K562 (cell line): ENCODE measurements around the gene TMEM185B. TPM values are rescaled to one million over a fixed set of nuclear protein-coding genes. Genes with fewer than 3 reads are reported as not detected.

ENCODE experiments used
- BCL6 ChIP-seq: fragments of 250-450 bp; sonication (Bioruptor Pico); IDR thresholded peaks from 2 replicates; pipeline ENCODE4 v1.4.0; 2020
- CBX2 ChIP-seq: fragments of 200-600 bp; sonication (generic); IDR thresholded peaks from one replicate; pipeline ENCODE4 v1.6.1; 2012; ENCODE audit warnings: mild to moderate bottlenecking, low read length, inconsistent platforms; ENCODE audit not compliant: insufficient read depth, poor library complexity, severe bottlenecking
- GATAD2B ChIP-seq: fragments of 450-650 bp; IDR thresholded peaks from 2 replicates; pipeline ENCODE4 v1.6.1; 2017; ENCODE audit warnings: mild to moderate bottlenecking, borderline replicate concordance
- MCM5 ChIP-seq: fragments of 450-650 bp; IDR thresholded peaks from 2 replicates; pipeline ENCODE4 v1.6.1; 2016; ENCODE audit warnings: low read depth
- MEF2D ChIP-seq: conservative IDR thresholded peaks from 2 replicates; pipeline ENCODE4 v1.6.1; 2016; ENCODE audit warnings: low read depth, missing genetic modification characterization, missing compliant biosample characterization
- MYC ChIP-seq, 2 experiments: fragments of 250-450 bp in 1 of 2; sonication (Bioruptor Pico) in 1 of 2; IDR thresholded peaks; 2 replicates each; pipeline versions ENCODE4 v1.5.1 to v1.6.1; 2012 to 2021; ENCODE audit warnings: low read depth in 2 of 2, borderline replicate concordance in 1 of 2, improper control_type of control experiment in 1 of 2, low read length in 1 of 2, mild to moderate bottlenecking in 1 of 2, moderate library complexity in 1 of 2
- POLR2AphosphoS5 ChIP-seq: IDR thresholded peaks from 2 replicates; pipeline ENCODE4 v1.6.1; 2011; ENCODE audit warnings: mild to moderate bottlenecking, low read depth, low read length, moderate library complexity; ENCODE audit not compliant: control insufficient read depth, insufficient read depth
- POLR2H ChIP-seq: IDR thresholded peaks from 2 replicates; pipeline ENCODE4 v1.6.1; 2016; ENCODE audit warnings: missing genetic modification characterization, low read depth, mild to moderate bottlenecking, control low read depth, missing compliant biosample characterization, moderate library complexity
- RAD21 ChIP-seq, 2 experiments: fragments of 250-450 bp in 1 of 2; fragments of 450-650 bp in 1 of 2; sonication (Bioruptor Pico) in 1 of 2; formaldehyde crosslinking in 1 of 2; IDR thresholded peaks in 1 of 2; conservative IDR thresholded peaks in 1 of 2; 2 replicates each; pipeline versions ENCODE4 v1.4.0 to v1.8.0; 2020 to 2022; ENCODE audit warnings: mild to moderate bottlenecking in 2 of 2, moderate library complexity in 1 of 2
- SMAD4 ChIP-seq: fragments of 250-450 bp; sonication (Bioruptor Pico); conservative IDR thresholded peaks from 2 replicates; pipeline ENCODE4 v1.8.0; 2021; ENCODE audit warnings: inconsistent platforms, mild to moderate bottlenecking, moderate library complexity
- SMARCA4 ChIP-seq: fragments of 450-650 bp; IDR thresholded peaks from 2 replicates; pipeline ENCODE4 v1.6.1; 2016
- STAG1 ChIP-seq: sonication (generic); formaldehyde crosslinking; IDR thresholded peaks from 2 replicates; pipeline ENCODE4 v1.5.0; 2020; ENCODE audit warnings: missing genetic modification reagents, borderline replicate concordance
- TFAM ChIP-seq: fragments of 250-450 bp; sonication (Bioruptor Pico); conservative IDR thresholded peaks from 2 replicates; pipeline ENCODE4 v1.5.0; 2021; ENCODE audit warnings: mild to moderate bottlenecking, moderate library complexity
- ZFP36 ChIP-seq: fragments of 150-350 bp; IDR thresholded peaks from 2 replicates; pipeline ENCODE4 v1.6.1; 2018; ENCODE audit warnings: low read length, low read depth; ENCODE audit not compliant: partially characterized antibody
- ZNF224 ChIP-seq: sonication (generic); formaldehyde crosslinking; IDR thresholded peaks from 2 replicates; pipeline ENCODE4 v1.8.0; 2022; ENCODE audit warnings: mild to moderate bottlenecking, missing genetic modification reagents
- polyA plus RNA-seq, 8 experiments: library from polyadenylated mRNA; depleted of rRNA in 4 of 8; stranded (reverse) in 5 of 8; unstranded in 3 of 8; fragments of >200 nt; fragmentation: Nextera tagmentation in 2 of 8; fragmentation: Illumina TruSeq in 1 of 8; extraction: Ambion mirVana in 2 of 8; extraction: Trizol in 1 of 8; gene quantifications; 2 replicates each; pipeline versions ENCODE4 v1.2.1 to v1.2.3, GENCODE V29; 2011 to 2014; ENCODE audit warnings: inconsistent platforms in 1 of 8, missing spikeins in 1 of 8
- total RNA-seq, 7 experiments: library from RNA; depleted of rRNA in 6 of 7; stranded (reverse); fragments of >200 nt in 6 of 7; fragmentation: Illumina TruSeq in 2 of 7; extraction: Trizol in 2 of 7; gene quantifications; 2 replicates each; pipeline versions ENCODE4 v1.2.1 to v1.2.3, GENCODE V29; 2011 to 2021; ENCODE audit warnings: low replicate concordance in 1 of 7
- TF ChIP-seq, protein P1 (sequence below), 2 experiments: fragments of 450-650 bp in 1 of 2; IDR thresholded peaks; 2 replicates each; pipeline ENCODE4 v1.6.1; 2011 to 2017; ENCODE audit warnings: low read depth in 2 of 2, antibody characterized with exemption in 1 of 2, borderline replicate concordance in 1 of 2, low read length in 1 of 2, mild to moderate bottlenecking in 1 of 2, mixed read lengths in 1 of 2; ENCODE audit not compliant: control insufficient read depth in 1 of 2
- TF ChIP-seq, protein P2 (sequence below), 2 experiments: IDR thresholded peaks in 1 of 2; conservative IDR thresholded peaks in 1 of 2; 2 replicates each; pipeline ENCODE4 v1.6.1; 2016; ENCODE audit warnings: low read depth in 2 of 2, mild to moderate bottlenecking in 1 of 2, missing compliant biosample characterization in 1 of 2, missing genetic modification characterization in 1 of 2, moderate library complexity in 1 of 2
- TF ChIP-seq, protein P3 (sequence below): fragments of 250-450 bp; sonication (Bioruptor Pico); IDR thresholded peaks from 2 replicates; pipeline ENCODE4 v1.4.0; 2020

TMEM185B gene
- total and polyA plus RNA-seq, 9 of the 15 experiments (the other 6 are each of a cell fraction or from before 2014, with no cell fraction given): 2.9 to 28.2 (median 11.5) TPM

DNA sequence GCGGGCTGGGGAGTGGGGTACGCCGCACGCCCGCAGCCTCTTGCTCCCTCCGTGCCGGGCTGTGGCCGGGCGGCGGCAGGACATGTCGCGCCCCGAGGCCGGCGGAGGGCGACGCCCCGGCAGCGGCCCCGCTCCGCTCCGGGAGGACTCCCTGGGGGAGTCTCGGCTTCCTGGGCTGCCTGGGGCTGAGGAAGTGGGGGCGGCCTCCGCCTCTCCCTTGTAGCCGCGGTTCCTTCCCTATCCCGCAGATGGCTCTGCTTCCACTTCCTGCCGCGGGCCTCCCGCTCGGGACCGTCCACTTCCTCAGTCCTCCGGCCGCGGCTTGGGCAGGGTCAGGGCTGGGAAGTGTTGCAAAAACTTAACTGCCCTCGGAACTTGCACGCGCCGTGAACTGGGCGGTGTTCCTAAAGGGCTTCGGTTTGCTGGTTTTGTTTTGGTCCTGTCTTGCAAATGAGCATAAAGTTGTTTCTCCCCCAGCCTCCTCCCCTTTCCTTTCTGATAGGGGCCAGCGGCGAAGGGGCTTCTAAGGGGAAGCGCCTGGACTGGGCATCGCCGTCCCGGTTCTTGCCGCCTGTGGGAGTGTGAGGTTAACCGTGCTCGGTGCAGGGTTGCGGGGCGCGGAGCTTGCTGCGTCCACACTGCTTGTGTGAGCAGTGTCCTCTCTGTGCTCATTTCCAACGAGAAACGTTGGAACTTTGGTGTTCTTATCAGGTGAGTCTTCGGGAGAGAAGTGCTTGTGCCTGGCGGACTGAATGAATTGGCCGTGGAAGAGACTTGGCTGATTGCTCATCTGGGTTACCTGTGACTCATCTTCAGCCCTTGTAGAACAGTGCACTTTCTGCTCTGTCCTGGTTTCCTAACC, 30.1 kb upstream of the TMEM185B start (continued):
- TF ChIP-seq POLR2H (tag) (0 out of 2 replicates have a peak, but pooled peaks have one; percentile 10), MYC (IDR thresholded peaks at IDR 0.05; ENCODE audit: low read depth, low read length) (peak; percentile 38; the same call in 1 of the 2 replicates), MYC (CRISPR knock-in tag; IDR thresholded peaks at IDR 0.05; ENCODE audit: borderline replicate concordance, low read depth) (no peak), SMARCA4 (0 out of 2 replicates have a peak, but pooled peaks have one; percentile 21), MCM5 (no peak), ZNF224 (CRISPR knock-in tag) (no peak), ZFP36 (peak; percentile 25), BCL6 (CRISPR knock-in tag) (no peak), GATAD2B (peak; percentile 88), POLR2AphosphoS5 (0 out of 2 replicates have a peak, but pooled peaks have one; percentile 18), CBX2 (no peak), TFAM (no peak), STAG1 (CRISPR knock-in tag) (no peak), MEF2D (tag) (no peak), SMAD4 (CRISPR knock-in tag) (peak; percentile 58; the same call in 1 of the 2 replicates), RAD21 (CRISPR knock-in tag; conservative IDR thresholded peaks at IDR 0.05 in 1 of 2, IDR thresholded peaks at IDR 0.05 in 1 of 2) (peak; percentile 51 to 66)
- TF ChIP-seq, protein P1, sequence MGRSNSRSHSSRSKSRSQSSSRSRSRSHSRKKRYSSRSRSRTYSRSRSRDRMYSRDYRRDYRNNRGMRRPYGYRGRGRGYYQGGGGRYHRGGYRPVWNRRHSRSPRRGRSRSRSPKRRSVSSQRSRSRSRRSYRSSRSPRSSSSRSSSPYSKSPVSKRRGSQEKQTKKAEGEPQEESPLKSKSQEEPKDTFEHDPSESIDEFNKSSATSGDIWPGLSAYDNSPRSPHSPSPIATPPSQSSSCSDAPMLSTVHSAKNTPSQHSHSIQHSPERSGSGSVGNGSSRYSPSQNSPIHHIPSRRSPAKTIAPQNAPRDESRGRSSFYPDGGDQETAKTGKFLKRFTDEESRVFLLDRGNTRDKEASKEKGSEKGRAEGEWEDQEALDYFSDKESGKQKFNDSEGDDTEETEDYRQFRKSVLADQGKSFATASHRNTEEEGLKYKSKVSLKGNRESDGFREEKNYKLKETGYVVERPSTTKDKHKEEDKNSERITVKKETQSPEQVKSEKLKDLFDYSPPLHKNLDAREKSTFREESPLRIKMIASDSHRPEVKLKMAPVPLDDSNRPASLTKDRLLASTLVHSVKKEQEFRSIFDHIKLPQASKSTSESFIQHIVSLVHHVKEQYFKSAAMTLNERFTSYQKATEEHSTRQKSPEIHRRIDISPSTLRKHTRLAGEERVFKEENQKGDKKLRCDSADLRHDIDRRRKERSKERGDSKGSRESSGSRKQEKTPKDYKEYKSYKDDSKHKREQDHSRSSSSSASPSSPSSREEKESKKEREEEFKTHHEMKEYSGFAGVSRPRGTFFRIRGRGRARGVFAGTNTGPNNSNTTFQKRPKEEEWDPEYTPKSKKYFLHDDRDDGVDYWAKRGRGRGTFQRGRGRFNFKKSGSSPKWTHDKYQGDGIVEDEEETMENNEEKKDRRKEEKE (IDR thresholded peaks at IDR 0.05; ENCODE audit: borderline replicate concordance in 1 of 2, control insufficient read depth in 1 of 2, low read depth in 2 of 2, low read length in 1 of 2): 0 out of 4 replicates have a peak, but pooled peaks of 1 of the 2 experiments have one; percentile 66
- TF ChIP-seq, protein P2, sequence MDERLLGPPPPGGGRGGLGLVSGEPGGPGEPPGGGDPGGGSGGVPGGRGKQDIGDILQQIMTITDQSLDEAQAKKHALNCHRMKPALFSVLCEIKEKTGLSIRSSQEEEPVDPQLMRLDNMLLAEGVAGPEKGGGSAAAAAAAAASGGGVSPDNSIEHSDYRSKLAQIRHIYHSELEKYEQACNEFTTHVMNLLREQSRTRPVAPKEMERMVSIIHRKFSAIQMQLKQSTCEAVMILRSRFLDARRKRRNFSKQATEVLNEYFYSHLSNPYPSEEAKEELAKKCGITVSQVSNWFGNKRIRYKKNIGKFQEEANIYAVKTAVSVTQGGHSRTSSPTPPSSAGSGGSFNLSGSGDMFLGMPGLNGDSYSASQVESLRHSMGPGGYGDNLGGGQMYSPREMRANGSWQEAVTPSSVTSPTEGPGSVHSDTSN (CRISPR knock-in tag; IDR thresholded peaks at IDR 0.05; ENCODE audit: low read depth): no peak
- TF ChIP-seq, protein P2 (tag; conservative IDR thresholded peaks at IDR 0.05; ENCODE audit: low read depth): no peak
- TF ChIP-seq, protein P3, sequence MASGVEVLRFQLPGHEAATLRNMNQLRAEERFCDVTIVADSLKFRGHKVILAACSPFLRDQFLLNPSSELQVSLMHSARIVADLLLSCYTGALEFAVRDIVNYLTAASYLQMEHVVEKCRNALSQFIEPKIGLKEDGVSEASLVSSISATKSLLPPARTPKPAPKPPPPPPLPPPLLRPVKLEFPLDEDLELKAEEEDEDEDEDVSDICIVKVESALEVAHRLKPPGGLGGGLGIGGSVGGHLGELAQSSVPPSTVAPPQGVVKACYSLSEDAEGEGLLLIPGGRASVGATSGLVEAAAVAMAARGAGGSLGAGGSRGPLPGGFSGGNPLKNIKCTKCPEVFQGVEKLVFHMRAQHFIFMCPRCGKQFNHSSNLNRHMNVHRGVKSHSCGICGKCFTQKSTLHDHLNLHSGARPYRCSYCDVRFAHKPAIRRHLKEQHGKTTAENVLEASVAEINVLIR (CRISPR knock-in tag): no peak
